H9 (cell line): ENCODE measurements around the gene ITPRIPL2. TPM values are rescaled to one million over a fixed set of nuclear protein-coding genes. Genes with fewer than 3 reads are reported as not detected.

ENCODE experiments used
- DNase-seq: peaks from one replicate; pipeline ENCODE4 v3.0.0-alpha.2; 2017
- H2AFZ ChIP-seq: one replicate; pipeline ENCODE4 v1.6.1; 2013; ENCODE audit warnings: mild to moderate bottlenecking, low read length, control low read depth, moderate library complexity
- H2AK5ac ChIP-seq: 2 replicates; pipeline ENCODE4 v1.6.1; 2013; ENCODE audit warnings: low read length, control low read depth, mixed read lengths; ENCODE audit not compliant: insufficient read length
- H2BK120ac ChIP-seq: one replicate; pipeline ENCODE4 v1.6.1; 2013; ENCODE audit warnings: low read depth, mild to moderate bottlenecking, low read length, control low read depth, inconsistent platforms; ENCODE audit not compliant: poor library complexity, severe bottlenecking
- H2BK12ac ChIP-seq: 2 replicates; pipeline ENCODE4 v1.6.1; 2013; ENCODE audit warnings: low read length, control low read depth, mixed read lengths, low read depth; ENCODE audit not compliant: insufficient read length
- H2BK15ac ChIP-seq: 2 replicates; pipeline ENCODE4 v1.6.1; 2013; ENCODE audit warnings: low read depth, low read length, control low read depth
- H2BK20ac ChIP-seq: one replicate; pipeline ENCODE4 v1.6.1; 2013; ENCODE audit warnings: low read depth, mild to moderate bottlenecking, low read length, control low read depth, inconsistent platforms; ENCODE audit not compliant: poor library complexity, severe bottlenecking
- H2BK5ac ChIP-seq: 2 replicates; pipeline ENCODE4 v1.6.1; 2013; ENCODE audit warnings: low read length, control low read depth, mixed read lengths; ENCODE audit not compliant: insufficient read length
- H3K14ac ChIP-seq: 2 replicates; pipeline ENCODE4 v1.6.1; 2013; ENCODE audit warnings: low read length, control low read depth; ENCODE audit not compliant: insufficient read depth
- H3K18ac ChIP-seq: 2 replicates; pipeline ENCODE4 v1.6.1; 2013; ENCODE audit warnings: low read depth, mild to moderate bottlenecking, mixed read lengths, low read length, control low read depth; ENCODE audit not compliant: insufficient read length
- H3K23ac ChIP-seq: 2 replicates; pipeline ENCODE4 v1.6.1; 2013; ENCODE audit warnings: low read length, control low read depth, mixed read lengths, low read depth; ENCODE audit not compliant: insufficient read length
- H3K23me2 ChIP-seq: 2 replicates; pipeline ENCODE4 v1.6.1; 2013; ENCODE audit warnings: low read depth, mild to moderate bottlenecking, mixed read lengths, low read length, control low read depth; ENCODE audit not compliant: insufficient read length, poor library complexity, severe bottlenecking
- H3K27ac ChIP-seq: 2 replicates; pipeline ENCODE4 v1.5.1; 2013; ENCODE audit warnings: low read length, control low read depth, mixed read lengths, low read depth; ENCODE audit not compliant: insufficient read length
- H3K27me3 ChIP-seq: 2 replicates; pipeline ENCODE4 v1.6.1; 2013; ENCODE audit warnings: low read length, control low read depth, inconsistent platforms; ENCODE audit not compliant: insufficient read depth
- H3K4ac ChIP-seq: 2 replicates; pipeline ENCODE4 v1.6.1; 2013; ENCODE audit warnings: low read depth, mild to moderate bottlenecking, control low read depth, inconsistent platforms, low read length, moderate library complexity
- H3K4me1 ChIP-seq: 2 replicates; pipeline ENCODE4 v1.6.1; 2013; ENCODE audit warnings: low read length, control low read depth, inconsistent platforms; ENCODE audit not compliant: insufficient read depth
- H3K4me2 ChIP-seq: 2 replicates; pipeline ENCODE4 v1.6.1; 2013; ENCODE audit warnings: low read length, control low read depth, mixed read lengths; ENCODE audit not compliant: insufficient read length, insufficient read depth
- H3K56ac ChIP-seq: 2 replicates; pipeline ENCODE4 v1.6.1; 2013; ENCODE audit warnings: low read depth, mild to moderate bottlenecking, mixed read lengths, low read length, control low read depth; ENCODE audit not compliant: insufficient read length
- H3K79me1 ChIP-seq: 2 replicates; pipeline ENCODE4 v1.6.1; 2013; ENCODE audit warnings: low read depth, mild to moderate bottlenecking, moderate library complexity, low read length, control low read depth, inconsistent platforms; ENCODE audit not compliant: insufficient read depth, poor library complexity, severe bottlenecking
- H3K79me2 ChIP-seq: 2 replicates; pipeline ENCODE4 v1.6.1; 2013; ENCODE audit warnings: low read length, control low read depth, inconsistent platforms; ENCODE audit not compliant: insufficient read depth
- H3K9ac ChIP-seq: 2 replicates; pipeline ENCODE4 v1.6.1; 2013; ENCODE audit warnings: low read length, control low read depth, mixed read lengths; ENCODE audit not compliant: insufficient read length; ENCODE audit errors: extremely low read depth
- H3K9me3 ChIP-seq: one replicate; pipeline ENCODE4 v1.6.1; 2013; ENCODE audit warnings: low read depth, low read length, inconsistent platforms; ENCODE audit not compliant: control insufficient read depth
- H3T11ph ChIP-seq: one replicate; pipeline ENCODE4 v1.6.1; 2013; ENCODE audit warnings: mild to moderate bottlenecking, low read length, control low read depth, inconsistent platforms
- H4K20me1 ChIP-seq: one replicate; pipeline ENCODE4 v1.6.1; 2013; ENCODE audit not compliant: control insufficient read depth, insufficient read length, insufficient read depth
- H4K5ac ChIP-seq: 2 replicates; pipeline ENCODE4 v1.6.1; 2013; ENCODE audit warnings: low read depth, mild to moderate bottlenecking, mixed read lengths, low read length, control low read depth; ENCODE audit not compliant: insufficient read length
- H4K8ac ChIP-seq: replicated peaks from 2 replicates; pipeline ENCODE4 v1.6.1; 2013; ENCODE audit warnings: low read length, control low read depth, mixed read lengths, low read depth; ENCODE audit not compliant: insufficient read length
- H4K91ac ChIP-seq: 2 replicates; pipeline ENCODE4 v1.6.1; 2013; ENCODE audit warnings: low read depth, mild to moderate bottlenecking, moderate library complexity, mixed read lengths, low read length, control low read depth; ENCODE audit not compliant: insufficient read length
- H3K27ac Mint-ChIP-seq, 3 experiments: 2 replicates in 2 of 3; 3 replicates in 1 of 3; pipeline ENCODE4 v1.8.0; 2020 to 2021; ENCODE audit warnings: mixed read lengths in 3 of 3, mild to moderate bottlenecking in 1 of 3, moderate library complexity in 1 of 3
- H3K27me3 Mint-ChIP-seq: 2 replicates; pipeline ENCODE4 v1.8.0; 2021; ENCODE audit warnings: low read depth, mild to moderate bottlenecking, moderate library complexity, mixed read lengths
- H3K36me3 Mint-ChIP-seq, 3 experiments: 2 replicates in 2 of 3; 3 replicates in 1 of 3; pipeline ENCODE4 v1.8.0; 2020 to 2021; ENCODE audit warnings: low read depth in 3 of 3, mixed read lengths in 3 of 3; ENCODE audit not compliant: insufficient read depth in 1 of 3
- H3K4me1 Mint-ChIP-seq, 2 experiments: 2 replicates each; pipeline ENCODE4 v1.8.0; 2020; ENCODE audit warnings: mixed read lengths in 2 of 2
- H3K4me3 Mint-ChIP-seq, 2 experiments: 2 replicates in 1 of 2; 3 replicates in 1 of 2; pipeline ENCODE4 v1.8.0; 2020 to 2021; ENCODE audit warnings: mild to moderate bottlenecking in 2 of 2, mixed read lengths in 2 of 2, moderate library complexity in 1 of 2
- H3K9me3 Mint-ChIP-seq, 2 experiments: 2 replicates in 1 of 2; 3 replicates in 1 of 2; pipeline ENCODE4 v1.8.0; 2020; ENCODE audit warnings: mild to moderate bottlenecking in 2 of 2, mixed read lengths in 2 of 2, moderate library complexity in 1 of 2
- WGBS: extraction: QIAGEN DNeasy Blood & Tissue Kit; methylation state at CpG from one replicate; pipeline ENCODE4 v1.1.7; 2013; ENCODE audit warnings: missing lambda C conversion rate, low lambda C conversion rate, mixed read lengths; ENCODE audit not compliant: insufficient read length; ENCODE audit errors: extremely low coverage; 5-methylcytosine and 5-hydroxymethylcytosine counted together
- total RNA-seq: library from RNA; stranded (reverse); gene quantifications from 2 replicates; pipeline ENCODE4 v1.2.1, GENCODE V29; 2021
- TF ChIP-seq, protein P1 (sequence below): fragments of 200-600 bp; sonication (generic); conservative IDR thresholded peaks from 3 replicates; pipeline ENCODE4 v1.8.0; 2021; ENCODE audit warnings: antibody characterized with exemption, mild to moderate bottlenecking

ITPRIPL2 gene
- total RNA-seq, 1 experiment from 2014 or later = 9.1 TPM

DNA sequence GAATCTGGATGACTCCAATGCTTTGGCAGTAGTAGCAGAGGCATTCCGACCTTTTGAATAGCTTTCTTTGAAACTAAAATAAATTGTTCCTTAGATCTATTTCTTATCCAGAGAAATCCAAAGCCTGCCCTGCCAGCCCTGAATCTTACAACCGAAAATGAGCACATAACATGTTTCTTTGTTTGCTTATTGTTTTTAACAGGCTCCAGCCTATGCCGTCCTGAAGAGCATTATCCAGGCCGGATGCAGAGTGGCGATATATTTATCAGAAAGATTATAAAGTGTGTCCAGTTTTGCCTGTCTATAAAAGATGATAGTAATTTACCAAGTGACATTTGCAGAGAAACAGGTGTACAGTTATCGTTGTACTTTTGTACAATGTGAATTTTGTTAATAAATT lies 35.9 kb upstream of the ITPRIPL2 start:
- Histone ChIP-seq H3K56ac (no peak overlapping the region), H3K9ac (no peak overlapping the region), H4K20me1 (no peaks in the 10 kb centered on the region), H3K18ac (no peak overlapping the region), H2BK20ac (no peak overlapping the region), H3K79me1 (no peaks in the 10 kb centered on the region), H2BK5ac (no peak overlapping the region), H3K4ac (no peak overlapping the region), H2AFZ (no peak overlapping the region), H3K79me2 (no peaks in the 10 kb centered on the region), H2BK120ac (no peak overlapping the region), H4K8ac (no peak overlapping the region), H2BK12ac (no peak overlapping the region), H4K5ac (no peak overlapping the region), H2BK15ac (no peak overlapping the region), H3K27ac (no peak overlapping the region), H2AK5ac (no peak overlapping the region), H3K4me1 (no peaks in the 10 kb centered on the region), H3K14ac (no peak overlapping the region), H3K23me2 (no peaks in the 10 kb centered on the region), H3K4me2 (no peak overlapping the region), H3T11ph (no peak overlapping the region), H3K9me3 (no peaks in the 10 kb centered on the region), H4K91ac (no peak overlapping the region), H3K23ac (no peak overlapping the region), H3K27me3 (no peaks in the 10 kb centered on the region)
- DNase-seq = no peak
- Mint-ChIP-seq H3K4me3 (no peak overlapping the region), H3K4me1 (no peaks in the 10 kb centered on the region), H3K27ac (no peak overlapping the region), H3K9me3 (peaks cover 0 to 6% of the 10 kb centered on the region in 2 experiments; a peak in 1 of 5 replicates), H3K36me3 (peaks cover 27 to 70% (median 56%) of the 10 kb centered on the region in 3 experiments), H3K27me3 (no peaks in the 10 kb centered on the region)
- 100% methylated on average over 1 of the region's 6 CpGs for WGBS
- TF ChIP-seq, protein P1, sequence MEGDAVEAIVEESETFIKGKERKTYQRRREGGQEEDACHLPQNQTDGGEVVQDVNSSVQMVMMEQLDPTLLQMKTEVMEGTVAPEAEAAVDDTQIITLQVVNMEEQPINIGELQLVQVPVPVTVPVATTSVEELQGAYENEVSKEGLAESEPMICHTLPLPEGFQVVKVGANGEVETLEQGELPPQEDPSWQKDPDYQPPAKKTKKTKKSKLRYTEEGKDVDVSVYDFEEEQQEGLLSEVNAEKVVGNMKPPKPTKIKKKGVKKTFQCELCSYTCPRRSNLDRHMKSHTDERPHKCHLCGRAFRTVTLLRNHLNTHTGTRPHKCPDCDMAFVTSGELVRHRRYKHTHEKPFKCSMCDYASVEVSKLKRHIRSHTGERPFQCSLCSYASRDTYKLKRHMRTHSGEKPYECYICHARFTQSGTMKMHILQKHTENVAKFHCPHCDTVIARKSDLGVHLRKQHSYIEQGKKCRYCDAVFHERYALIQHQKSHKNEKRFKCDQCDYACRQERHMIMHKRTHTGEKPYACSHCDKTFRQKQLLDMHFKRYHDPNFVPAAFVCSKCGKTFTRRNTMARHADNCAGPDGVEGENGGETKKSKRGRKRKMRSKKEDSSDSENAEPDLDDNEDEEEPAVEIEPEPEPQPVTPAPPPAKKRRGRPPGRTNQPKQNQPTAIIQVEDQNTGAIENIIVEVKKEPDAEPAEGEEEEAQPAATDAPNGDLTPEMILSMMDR = no peak
